ENCODE data around the gene STEAP1B. TPM values are rescaled to one million over a fixed set of nuclear protein-coding genes. Genes with fewer than 3 reads are reported as not detected.

The STEAP1B gene
- total RNA-seq, 5 donors from 2014 or later (not counting 1 experiment from before 2014, with no cell fraction given) = 0.28 to 0.44 (median 0.31) TPM; not detected in 1

- H3K4me1 ChIP-seq (ENCODE audit: control insufficient read depth in 1 of 2, extremely low read depth in 1 of 2, insufficient read depth in 2 of 2, low read length in 2 of 2) = no peaks in the 10 kb centered on the region
- no peak overlapping the region for H3K27ac ChIP-seq (ENCODE audit: low read length)
- H3K4me3 ChIP-seq (ENCODE audit: control insufficient read depth in 1 of 2, extremely low read depth in 1 of 2, low read length in 1 of 2) = no peak overlapping the region
- no peaks in the 10 kb centered on the region for H3K9me3 ChIP-seq
- H3K27me3 ChIP-seq (replicated peaks in 1 of 2; ENCODE audit: control insufficient read depth in 2 of 2, extremely low read depth in 1 of 2, insufficient read depth in 2 of 2, low read length in 1 of 2) = peaks cover 0 to 2% of the 10 kb centered on the region in 2 experiments
- Mint-ChIP-seq H3K36me3 (no peaks in the 10 kb centered on the region), H3K4me1 (no peaks in the 10 kb centered on the region), H3K27ac (no peak overlapping the region), H3K4me3 (no peak overlapping the region), H3K27me3 (peaks cover 0 to 7% of the 10 kb centered on the region in 2 donors), H3K9me3 (no peaks in the 10 kb centered on the region)
- CTCF ChIA-PET = no interaction called here
- no peak for ATAC-seq (replicated peaks in 1 of 4)
- H3K36me3 ChIP-seq (ENCODE audit: control insufficient read depth in 2 of 2, extremely low read depth in 1 of 2, insufficient read depth in 1 of 2, low read length in 1 of 2) = no peaks in the 10 kb centered on the region
- WGBS (ENCODE audit: insufficient coverage) = 100% methylated on average over 2 of the region's 4 CpGs
- POLR2A ChIA-PET = no interaction called here
- DNase-seq = no peak
Measured at GRCh38 chr7:22385326-22385725, 114.7 kb downstream of the STEAP1B start.

- no CpG with 5 or more reads among the region's 2 CpGs for WGBS (ENCODE audit: insufficient coverage)
- Histone ChIP-seq H3K4me1 (ENCODE audit: control insufficient read depth in 1 of 2, extremely low read depth in 1 of 2, insufficient read depth in 2 of 2, low read length in 2 of 2) (no peaks in the 10 kb centered on the region), H3K4me3 (ENCODE audit: control insufficient read depth in 1 of 2, extremely low read depth in 1 of 2, low read length in 1 of 2) (no peak overlapping the region), H3K27ac (ENCODE audit: low read length) (no peak overlapping the region), H3K27me3 (replicated peaks in 1 of 2; ENCODE audit: control insufficient read depth in 2 of 2, extremely low read depth in 1 of 2, insufficient read depth in 2 of 2, low read length in 1 of 2) (peaks cover 0 to under 1% of the 10 kb centered on the region in 2 experiments), H3K9me3 (no peaks in the 10 kb centered on the region), H3K36me3 (ENCODE audit: control insufficient read depth in 2 of 2, extremely low read depth in 1 of 2, insufficient read depth in 1 of 2, low read length in 1 of 2) (no peaks in the 10 kb centered on the region)
- no peaks in the 10 kb centered on the region for H3K9me3 Mint-ChIP-seq
- H3K27ac Mint-ChIP-seq = no peak overlapping the region
- ChIA-PET CTCF (no interaction called here), POLR2A (no interaction called here)
- DNase-seq (no peak), ATAC-seq (replicated peaks in 1 of 4) (no peak)
- H3K27me3 Mint-ChIP-seq = peaks cover 5 to 8% of the 10 kb centered on the region in 2 donors
- H3K4me1 Mint-ChIP-seq = no peaks in the 10 kb centered on the region
- no peaks in the 10 kb centered on the region for H3K36me3 Mint-ChIP-seq
- no peak overlapping the region for H3K4me3 Mint-ChIP-seq
Measured at GRCh38 chr7:22380333-22380732, 119.7 kb downstream of the STEAP1B start.

GRCh38 chr7:22378199-22378980, 121.6 kb downstream of the STEAP1B start:
- POLR2A ChIA-PET = no interaction called here
- Histone ChIP-seq H3K36me3 (ENCODE audit: control insufficient read depth in 2 of 2, extremely low read depth in 1 of 2, insufficient read depth in 1 of 2, low read length in 1 of 2) (no peaks in the 10 kb centered on the region), H3K4me1 (ENCODE audit: control insufficient read depth in 1 of 2, extremely low read depth in 1 of 2, insufficient read depth in 2 of 2, low read length in 2 of 2) (no peaks in the 10 kb centered on the region), H3K27me3 (replicated peaks in 1 of 2; ENCODE audit: control insufficient read depth in 2 of 2, extremely low read depth in 1 of 2, insufficient read depth in 2 of 2, low read length in 1 of 2) (no peaks in the 10 kb centered on the region), H3K4me3 (ENCODE audit: control insufficient read depth in 1 of 2, extremely low read depth in 1 of 2, low read length in 1 of 2) (no peak overlapping the region), H3K27ac (ENCODE audit: low read length) (no peak overlapping the region), H3K9me3 (no peaks in the 10 kb centered on the region)
- Mint-ChIP-seq H3K9me3 (no peaks in the 10 kb centered on the region), H3K36me3 (no peaks in the 10 kb centered on the region), H3K27me3 (peaks cover 5 to 8% of the 10 kb centered on the region in 2 donors), H3K27ac (no peak overlapping the region), H3K4me1 (no peaks in the 10 kb centered on the region), H3K4me3 (no peak overlapping the region)
- CTCF ChIA-PET = interaction anchor here in 1 of 2 donors (0.8 kb wide), 1 partner anchor 63 kb away, joined by 4 read pairs; no protein-coding TSS in a partner anchor
- 78% methylated on average over 4 of the region's 7 CpGs for WGBS (ENCODE audit: insufficient coverage)
- ATAC-seq (replicated peaks in 1 of 4) (no peak), DNase-seq (no peak)

- Mint-ChIP-seq H3K36me3 (no peaks in the 10 kb centered on the region), H3K27ac (no peak overlapping the region), H3K4me3 (no peak overlapping the region), H3K9me3 (no peaks in the 10 kb centered on the region), H3K4me1 (no peaks in the 10 kb centered on the region), H3K27me3 (peaks cover 5 to 8% of the 10 kb centered on the region in 2 donors)
- no CpG with 5 or more reads among the region's 2 CpGs for WGBS (ENCODE audit: insufficient coverage)
- CTCF ChIA-PET = no interaction called here
- no peak overlapping the region for H3K27ac ChIP-seq (ENCODE audit: low read length)
- no peak for ATAC-seq (replicated peaks in 1 of 4)
- H3K9me3 ChIP-seq = no peaks in the 10 kb centered on the region
- H3K27me3 ChIP-seq (replicated peaks in 1 of 2; ENCODE audit: control insufficient read depth in 2 of 2, extremely low read depth in 1 of 2, insufficient read depth in 2 of 2, low read length in 1 of 2) = no peaks in the 10 kb centered on the region
- no peaks in the 10 kb centered on the region for H3K36me3 ChIP-seq (ENCODE audit: control insufficient read depth in 2 of 2, extremely low read depth in 1 of 2, insufficient read depth in 1 of 2, low read length in 1 of 2)
- H3K4me3 ChIP-seq (ENCODE audit: control insufficient read depth in 1 of 2, extremely low read depth in 1 of 2, low read length in 1 of 2) = no peak overlapping the region
- no peaks in the 10 kb centered on the region for H3K4me1 ChIP-seq (ENCODE audit: control insufficient read depth in 1 of 2, extremely low read depth in 1 of 2, insufficient read depth in 2 of 2, low read length in 2 of 2)
- POLR2A ChIA-PET = no interaction called here
- no peak for DNase-seq
Measured at GRCh38 chr7:22377703-22378102, 122.3 kb downstream of the STEAP1B start.

GRCh38 chr7:22375359-22376048, 124.5 kb downstream of the STEAP1B start:
- CTCF ChIA-PET = no interaction called here
- no peak overlapping the region for H3K4me3 Mint-ChIP-seq
- Histone ChIP-seq H3K9me3 (no peaks in the 10 kb centered on the region), H3K36me3 (ENCODE audit: control insufficient read depth in 2 of 2, extremely low read depth in 1 of 2, insufficient read depth in 1 of 2, low read length in 1 of 2) (no peaks in the 10 kb centered on the region), H3K27me3 (replicated peaks in 1 of 2; ENCODE audit: control insufficient read depth in 2 of 2, extremely low read depth in 1 of 2, insufficient read depth in 2 of 2, low read length in 1 of 2) (no peaks in the 10 kb centered on the region), H3K4me1 (ENCODE audit: control insufficient read depth in 1 of 2, extremely low read depth in 1 of 2, insufficient read depth in 2 of 2, low read length in 2 of 2) (no peaks in the 10 kb centered on the region), H3K27ac (ENCODE audit: low read length) (no peak overlapping the region), H3K4me3 (ENCODE audit: control insufficient read depth in 1 of 2, extremely low read depth in 1 of 2, low read length in 1 of 2) (no peak overlapping the region)
- POLR2A ChIA-PET = no interaction called here
- DNase-seq (no peak), ATAC-seq (replicated peaks in 1 of 4) (no peak)
- H3K4me1 Mint-ChIP-seq = no peaks in the 10 kb centered on the region
- peaks cover 5 to 8% of the 10 kb centered on the region in 2 donors for H3K27me3 Mint-ChIP-seq
- no peaks in the 10 kb centered on the region for H3K36me3 Mint-ChIP-seq
- H3K27ac Mint-ChIP-seq = no peak overlapping the region
- no peaks in the 10 kb centered on the region for H3K9me3 Mint-ChIP-seq
- WGBS (ENCODE audit: insufficient coverage) = no CpG with 5 or more reads among the region's 2 CpGs

GRCh38 chr7:22373911-22374310, 126.1 kb downstream of the STEAP1B start:
- ATAC-seq (replicated peaks in 1 of 4) (no peak), DNase-seq (no peak)
- H3K36me3 Mint-ChIP-seq = no peaks in the 10 kb centered on the region
- POLR2A ChIA-PET = no interaction called here
- no peak overlapping the region for H3K27ac Mint-ChIP-seq
- H3K4me1 Mint-ChIP-seq = no peaks in the 10 kb centered on the region
- H3K27ac ChIP-seq (ENCODE audit: low read length) = no peak overlapping the region
- WGBS (ENCODE audit: insufficient coverage) = 92% methylated on average over 2 of the region's 2 CpGs
- H3K4me1 ChIP-seq (ENCODE audit: control insufficient read depth in 1 of 2, extremely low read depth in 1 of 2, insufficient read depth in 2 of 2, low read length in 2 of 2) = no peaks in the 10 kb centered on the region
- H3K9me3 Mint-ChIP-seq = no peaks in the 10 kb centered on the region
- no peak overlapping the region for H3K4me3 ChIP-seq (ENCODE audit: control insufficient read depth in 1 of 2, extremely low read depth in 1 of 2, low read length in 1 of 2)
- H3K27me3 Mint-ChIP-seq = peaks cover 4 to 8% of the 10 kb centered on the region in 2 donors
- H3K36me3 ChIP-seq (ENCODE audit: control insufficient read depth in 2 of 2, extremely low read depth in 1 of 2, insufficient read depth in 1 of 2, low read length in 1 of 2) = no peaks in the 10 kb centered on the region
- no peaks in the 10 kb centered on the region for H3K9me3 ChIP-seq
- CTCF ChIA-PET = no interaction called here
- no peak overlapping the region for H3K4me3 Mint-ChIP-seq
- H3K27me3 ChIP-seq (replicated peaks in 1 of 2; ENCODE audit: control insufficient read depth in 2 of 2, extremely low read depth in 1 of 2, insufficient read depth in 2 of 2, low read length in 1 of 2) = no peaks in the 10 kb centered on the region
